H1 (cell line): ENCODE data around the gene TCF7. TPM values are rescaled to one million over a fixed set of nuclear protein-coding genes. Genes with fewer than 3 reads are reported as not detected.

Source experiments
- CBX5 ChIP-seq: fragments of 300-800, 300-1000 bp; sonication (generic); IDR thresholded peaks from 2 replicates; pipeline ENCODE4 v1.7.1; 2016; ENCODE audit warnings: antibody characterized with exemption, low read length, low read depth
- polyA plus RNA-seq, 7 experiments: library from polyadenylated mRNA; depleted of rRNA in 3 of 7; stranded (reverse) in 5 of 7; unstranded in 2 of 7; fragments of >200 nt in 5 of 7; fragments of 200-250 nt in 2 of 7; gene quantifications; 1 replicate in 5 of 7; 2 replicates in 1 of 7; 4 replicates in 1 of 7; pipeline versions ENCODE4 v1.2.1 to v1.2.3, GENCODE V29; 2011 to 2013; ENCODE audit warnings: missing spikeins in 2 of 7, mixed read lengths in 2 of 7
- total RNA-seq: library from RNA; stranded (reverse); fragmentation: NEBNext Ultra II Directional; extraction: Animal tissue kit (Norgen Biotek cat#: 25700); gene quantifications from 2 replicates; pipeline ENCODE4 v1.2.1, GENCODE V29; 2021
- TF ChIP-seq, protein P1 (sequence below), 3 experiments: IDR thresholded peaks; 1 replicate in 2 of 3; 2 replicates in 1 of 3; pipeline versions ENCODE4 v1.5.1 to v1.6.1; 2011; ENCODE audit warnings: low read length in 3 of 3, mild to moderate bottlenecking in 3 of 3, inconsistent platforms in 2 of 3, low read depth in 1 of 3, moderate library complexity in 1 of 3; ENCODE audit not compliant: insufficient read depth in 1 of 3; ENCODE audit errors: control extremely low read depth in 1 of 3

Gene TCF7
- total and polyA plus RNA-seq, 2 of the 8 experiments (the other 6 are each of a cell fraction or from before 2014, with no cell fraction given): 4.7 to 8.5 TPM

DNA sequence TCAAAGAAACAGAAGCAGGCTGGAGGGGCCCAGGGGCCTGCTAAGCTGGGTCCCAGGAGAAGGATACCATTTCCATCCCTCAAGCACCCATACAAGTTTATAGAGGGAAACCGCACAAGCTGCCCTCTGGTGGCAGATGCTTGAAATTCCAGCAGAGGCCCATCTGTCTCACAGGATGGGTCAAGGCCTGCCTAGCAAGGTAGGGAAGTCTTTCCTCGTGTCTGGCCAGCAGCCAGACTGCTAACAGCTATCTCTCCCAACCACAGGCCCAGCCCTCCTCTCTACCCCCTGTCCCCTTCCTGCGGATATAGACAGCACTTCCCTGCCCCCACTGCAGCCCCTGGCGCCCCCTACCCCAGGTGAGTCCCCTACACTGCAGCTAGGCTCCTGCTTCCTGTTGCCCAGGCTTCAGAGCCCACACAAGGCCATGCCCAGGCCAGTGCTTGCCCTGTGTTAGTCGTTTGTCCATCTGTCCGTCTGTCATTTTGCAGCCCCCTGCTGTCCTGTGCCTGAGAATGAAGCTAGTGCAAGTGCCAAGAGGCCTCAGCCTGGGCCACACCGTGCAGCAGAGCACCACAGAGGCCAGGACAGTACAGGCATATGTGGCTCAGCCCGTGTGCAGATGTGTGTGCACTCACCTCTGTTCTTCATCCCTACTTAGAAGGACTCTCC is 26.2 kb downstream of the TCF7 start (continued):
- TF ChIP-seq, protein P1, sequence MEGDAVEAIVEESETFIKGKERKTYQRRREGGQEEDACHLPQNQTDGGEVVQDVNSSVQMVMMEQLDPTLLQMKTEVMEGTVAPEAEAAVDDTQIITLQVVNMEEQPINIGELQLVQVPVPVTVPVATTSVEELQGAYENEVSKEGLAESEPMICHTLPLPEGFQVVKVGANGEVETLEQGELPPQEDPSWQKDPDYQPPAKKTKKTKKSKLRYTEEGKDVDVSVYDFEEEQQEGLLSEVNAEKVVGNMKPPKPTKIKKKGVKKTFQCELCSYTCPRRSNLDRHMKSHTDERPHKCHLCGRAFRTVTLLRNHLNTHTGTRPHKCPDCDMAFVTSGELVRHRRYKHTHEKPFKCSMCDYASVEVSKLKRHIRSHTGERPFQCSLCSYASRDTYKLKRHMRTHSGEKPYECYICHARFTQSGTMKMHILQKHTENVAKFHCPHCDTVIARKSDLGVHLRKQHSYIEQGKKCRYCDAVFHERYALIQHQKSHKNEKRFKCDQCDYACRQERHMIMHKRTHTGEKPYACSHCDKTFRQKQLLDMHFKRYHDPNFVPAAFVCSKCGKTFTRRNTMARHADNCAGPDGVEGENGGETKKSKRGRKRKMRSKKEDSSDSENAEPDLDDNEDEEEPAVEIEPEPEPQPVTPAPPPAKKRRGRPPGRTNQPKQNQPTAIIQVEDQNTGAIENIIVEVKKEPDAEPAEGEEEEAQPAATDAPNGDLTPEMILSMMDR (IDR thresholded peaks at IDR 0.05; ENCODE audit: control extremely low read depth in 1 of 3, insufficient read depth in 1 of 3, low read depth in 1 of 3, low read length in 3 of 3): peak in 2 of 3 experiments; percentile 85 to 90; a peak in 3 of 4 replicates
- no peak for TF ChIP-seq CBX5
